HepG2 (cell line): ENCODE data around the gene FBF1. TPM values are rescaled to one million over a fixed set of nuclear protein-coding genes. Genes with fewer than 3 reads are reported as not detected.

Experiments
- FOXA1 ChIP-seq, 2 experiments: fragments of 450-650 bp in 1 of 2; sonication (generic) in 1 of 2; formaldehyde crosslinking in 1 of 2; IDR thresholded peaks; 2 replicates each; pipeline versions ENCODE4 v1.4.0 to v1.6.1; 2016 to 2020; ENCODE audit warnings: missing genetic modification reagents in 1 of 2
- MAFK ChIP-seq, 2 experiments: IDR thresholded peaks in 1 of 2; conservative IDR thresholded peaks in 1 of 2; 2 replicates each; pipeline ENCODE4 v1.6.1; 2011; ENCODE audit warnings: improper control_type of control experiment in 2 of 2, low read length in 2 of 2
- SP5 ChIP-seq: IDR thresholded peaks from 2 replicates; pipeline ENCODE4 v1.6.1; 2016; ENCODE audit warnings: low read depth, borderline replicate concordance
- TCF7L2 ChIP-seq: IDR thresholded peaks from 2 replicates; pipeline ENCODE4 v1.6.1; 2011; ENCODE audit warnings: mild to moderate bottlenecking, low read depth, low read length, moderate library complexity
- TOE1 ChIP-seq: sonication (generic); formaldehyde crosslinking; IDR thresholded peaks from 2 replicates; pipeline ENCODE4 v1.4.0; 2020; ENCODE audit warnings: mild to moderate bottlenecking, missing genetic modification reagents
- YY1 ChIP-seq: IDR thresholded peaks from 2 replicates; pipeline ENCODE4 v1.6.1; 2011; ENCODE audit warnings: low read length, low read depth, moderate library complexity, mild to moderate bottlenecking; ENCODE audit not compliant: insufficient read depth, insufficient replicate concordance
- ZMYM3 ChIP-seq: sonication (generic); formaldehyde crosslinking; IDR thresholded peaks from 2 replicates; pipeline ENCODE4 v1.5.1; 2020; ENCODE audit warnings: mild to moderate bottlenecking, missing genetic modification reagents
- ZNF746 ChIP-seq: sonication (generic); formaldehyde crosslinking; IDR thresholded peaks from 2 replicates; pipeline ENCODE4 v1.8.0; 2022; ENCODE audit warnings: mild to moderate bottlenecking, missing genetic modification reagents
- ZNF766 ChIP-seq: sonication (generic); formaldehyde crosslinking; IDR thresholded peaks from 2 replicates; pipeline ENCODE4 v1.5.0; 2020; ENCODE audit warnings: missing genetic modification reagents, borderline replicate concordance
- polyA plus RNA-seq, 8 experiments: library from polyadenylated mRNA; depleted of rRNA in 3 of 8; stranded (reverse) in 7 of 8; unstranded in 1 of 8; fragments of >200 nt; fragmentation: Illumina TruSeq in 4 of 8; extraction: Trizol in 4 of 8; gene quantifications; 2 replicates each; pipeline versions ENCODE4 v1.2.1 to v1.2.3, GENCODE V29; 2011 to 2016; ENCODE audit warnings: low read depth in 4 of 8, missing spikeins in 1 of 8, mixed read lengths in 1 of 8; ENCODE audit not compliant: insufficient read depth in 1 of 8
- total RNA-seq, 5 experiments: library from RNA; depleted of rRNA; stranded (reverse); fragments of >200 nt; fragmentation: Illumina TruSeq; extraction: Trizol; gene quantifications; 2 replicates each; pipeline ENCODE4 v1.2.3, GENCODE V29; 2016; ENCODE audit warnings: low read depth in 1 of 5
- TF ChIP-seq, protein P1 (sequence below): sonication (generic); formaldehyde crosslinking; conservative IDR thresholded peaks from 2 replicates; pipeline ENCODE4 v1.8.0; 2022; ENCODE audit warnings: mild to moderate bottlenecking, moderate library complexity, missing genetic modification reagents
- TF ChIP-seq, protein P2 (sequence below): sonication (generic); formaldehyde crosslinking; IDR thresholded peaks from 2 replicates; pipeline ENCODE4 v1.8.1; 2023; ENCODE audit warnings: missing genetic modification reagents, inconsistent platforms, borderline replicate concordance
- TF ChIP-seq, protein P3 (sequence below): sonication (generic); formaldehyde crosslinking; IDR thresholded peaks from 2 replicates; pipeline ENCODE4 v1.4.0; 2020; ENCODE audit warnings: missing genetic modification reagents
- TF ChIP-seq, protein P4 (sequence below): sonication (generic); formaldehyde crosslinking; IDR thresholded peaks from 2 replicates; pipeline ENCODE4 v1.4.0; 2020; ENCODE audit warnings: missing genetic modification reagents, borderline replicate concordance
- TF ChIP-seq, protein P5 (sequence below): sonication (generic); formaldehyde crosslinking; IDR thresholded peaks from 2 replicates; pipeline ENCODE4 v1.5.0; 2020; ENCODE audit warnings: missing genetic modification reagents
- TF ChIP-seq, protein P6 (sequence below): IDR thresholded peaks from 2 replicates; pipeline ENCODE4 v1.6.1; 2012; ENCODE audit warnings: inconsistent platforms

FBF1 gene
- total and polyA plus RNA-seq, 2 of the 13 experiments (the other 11 are each of a cell fraction or from before 2014, with no cell fraction given) = 2.4 to 8.1 TPM

DNA sequence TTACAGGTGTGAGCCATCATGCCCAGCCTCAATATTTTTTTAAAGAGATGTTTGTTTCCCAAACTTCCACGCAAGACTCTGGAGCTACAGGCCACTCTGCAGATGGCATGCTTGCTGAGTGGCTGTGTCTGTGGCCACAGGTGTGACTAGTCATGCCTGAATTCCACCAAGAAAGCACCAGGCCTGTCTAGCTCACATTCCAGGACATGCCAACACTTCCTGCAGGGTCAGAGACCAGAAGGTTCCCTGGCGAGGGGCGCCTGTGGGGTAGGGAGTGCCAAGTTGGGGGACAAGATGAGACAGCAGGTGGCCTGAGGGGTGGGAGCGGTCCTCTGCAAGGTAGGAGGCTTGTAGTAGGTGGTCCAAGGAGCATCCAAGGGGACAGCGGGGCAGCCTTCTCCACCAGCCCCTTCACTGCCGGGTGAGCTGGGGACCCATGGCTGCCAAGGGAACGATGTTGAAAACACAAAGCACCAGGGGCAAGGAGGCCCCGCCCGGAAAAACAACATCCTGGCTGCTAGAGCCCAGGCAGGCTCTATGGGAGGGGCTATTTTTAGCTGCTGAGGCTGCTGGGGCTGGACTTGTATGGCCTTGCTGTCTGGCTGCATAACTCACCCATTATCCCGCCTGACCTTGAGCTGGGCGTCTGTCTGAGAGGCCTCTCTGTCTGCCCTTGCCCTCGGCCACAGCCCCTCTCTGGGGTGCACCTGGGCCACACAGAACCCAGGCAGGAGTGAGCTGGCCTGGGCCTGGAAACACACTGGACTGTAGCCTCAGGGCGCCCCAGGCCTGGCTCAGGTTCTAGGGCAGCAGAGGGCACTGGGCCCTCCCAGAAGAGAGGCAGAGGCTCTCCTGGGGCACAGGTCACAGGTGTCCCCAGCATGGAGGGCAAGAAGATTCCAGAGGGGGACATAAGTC lies 68.1 kb downstream of the FBF1 start (continued):
- TF ChIP-seq, protein P1, sequence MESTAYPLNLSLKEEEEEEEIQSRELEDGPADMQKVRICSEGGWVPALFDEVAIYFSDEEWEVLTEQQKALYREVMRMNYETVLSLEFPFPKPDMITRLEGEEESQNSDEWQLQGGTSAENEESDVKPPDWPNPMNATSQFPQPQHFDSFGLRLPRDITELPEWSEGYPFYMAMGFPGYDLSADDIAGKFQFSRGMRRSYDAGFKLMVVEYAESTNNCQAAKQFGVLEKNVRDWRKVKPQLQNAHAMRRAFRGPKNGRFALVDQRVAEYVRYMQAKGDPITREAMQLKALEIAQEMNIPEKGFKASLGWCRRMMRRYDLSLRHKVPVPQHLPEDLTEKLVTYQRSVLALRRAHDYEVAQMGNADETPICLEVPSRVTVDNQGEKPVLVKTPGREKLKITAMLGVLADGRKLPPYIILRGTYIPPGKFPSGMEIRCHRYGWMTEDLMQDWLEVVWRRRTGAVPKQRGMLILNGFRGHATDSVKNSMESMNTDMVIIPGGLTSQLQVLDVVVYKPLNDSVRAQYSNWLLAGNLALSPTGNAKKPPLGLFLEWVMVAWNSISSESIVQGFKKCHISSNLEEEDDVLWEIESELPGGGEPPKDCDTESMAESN = peak; percentile 79; the same call in 1 of the 2 replicates
- TF ChIP-seq YY1 = peak; percentile 68
- peak; percentile 82; the same call in 1 of the 2 replicates for TF ChIP-seq ZMYM3 (CRISPR knock-in tag)
- TF ChIP-seq, protein P2, sequence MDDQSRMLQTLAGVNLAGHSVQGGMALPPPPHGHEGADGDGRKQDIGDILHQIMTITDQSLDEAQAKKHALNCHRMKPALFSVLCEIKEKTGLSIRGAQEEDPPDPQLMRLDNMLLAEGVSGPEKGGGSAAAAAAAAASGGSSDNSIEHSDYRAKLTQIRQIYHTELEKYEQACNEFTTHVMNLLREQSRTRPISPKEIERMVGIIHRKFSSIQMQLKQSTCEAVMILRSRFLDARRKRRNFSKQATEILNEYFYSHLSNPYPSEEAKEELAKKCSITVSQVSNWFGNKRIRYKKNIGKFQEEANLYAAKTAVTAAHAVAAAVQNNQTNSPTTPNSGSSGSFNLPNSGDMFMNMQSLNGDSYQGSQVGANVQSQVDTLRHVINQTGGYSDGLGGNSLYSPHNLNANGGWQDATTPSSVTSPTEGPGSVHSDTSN = no peak; the same call in 1 of the 2 replicates
- peak; percentile 96 for TF ChIP-seq SP5 (CRISPR knock-in tag)
- TF ChIP-seq, protein P3, sequence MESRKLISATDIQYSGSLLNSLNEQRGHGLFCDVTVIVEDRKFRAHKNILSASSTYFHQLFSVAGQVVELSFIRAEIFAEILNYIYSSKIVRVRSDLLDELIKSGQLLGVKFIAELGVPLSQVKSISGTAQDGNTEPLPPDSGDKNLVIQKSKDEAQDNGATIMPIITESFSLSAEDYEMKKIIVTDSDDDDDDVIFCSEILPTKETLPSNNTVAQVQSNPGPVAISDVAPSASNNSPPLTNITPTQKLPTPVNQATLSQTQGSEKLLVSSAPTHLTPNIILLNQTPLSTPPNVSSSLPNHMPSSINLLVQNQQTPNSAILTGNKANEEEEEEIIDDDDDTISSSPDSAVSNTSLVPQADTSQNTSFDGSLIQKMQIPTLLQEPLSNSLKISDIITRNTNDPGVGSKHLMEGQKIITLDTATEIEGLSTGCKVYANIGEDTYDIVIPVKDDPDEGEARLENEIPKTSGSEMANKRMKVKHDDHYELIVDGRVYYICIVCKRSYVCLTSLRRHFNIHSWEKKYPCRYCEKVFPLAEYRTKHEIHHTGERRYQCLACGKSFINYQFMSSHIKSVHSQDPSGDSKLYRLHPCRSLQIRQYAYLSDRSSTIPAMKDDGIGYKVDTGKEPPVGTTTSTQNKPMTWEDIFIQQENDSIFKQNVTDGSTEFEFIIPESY (CRISPR knock-in tag) = peak; percentile 66; the same call in 1 of the 2 replicates
- TF ChIP-seq TCF7L2 = no peak
- TF ChIP-seq, protein P4, sequence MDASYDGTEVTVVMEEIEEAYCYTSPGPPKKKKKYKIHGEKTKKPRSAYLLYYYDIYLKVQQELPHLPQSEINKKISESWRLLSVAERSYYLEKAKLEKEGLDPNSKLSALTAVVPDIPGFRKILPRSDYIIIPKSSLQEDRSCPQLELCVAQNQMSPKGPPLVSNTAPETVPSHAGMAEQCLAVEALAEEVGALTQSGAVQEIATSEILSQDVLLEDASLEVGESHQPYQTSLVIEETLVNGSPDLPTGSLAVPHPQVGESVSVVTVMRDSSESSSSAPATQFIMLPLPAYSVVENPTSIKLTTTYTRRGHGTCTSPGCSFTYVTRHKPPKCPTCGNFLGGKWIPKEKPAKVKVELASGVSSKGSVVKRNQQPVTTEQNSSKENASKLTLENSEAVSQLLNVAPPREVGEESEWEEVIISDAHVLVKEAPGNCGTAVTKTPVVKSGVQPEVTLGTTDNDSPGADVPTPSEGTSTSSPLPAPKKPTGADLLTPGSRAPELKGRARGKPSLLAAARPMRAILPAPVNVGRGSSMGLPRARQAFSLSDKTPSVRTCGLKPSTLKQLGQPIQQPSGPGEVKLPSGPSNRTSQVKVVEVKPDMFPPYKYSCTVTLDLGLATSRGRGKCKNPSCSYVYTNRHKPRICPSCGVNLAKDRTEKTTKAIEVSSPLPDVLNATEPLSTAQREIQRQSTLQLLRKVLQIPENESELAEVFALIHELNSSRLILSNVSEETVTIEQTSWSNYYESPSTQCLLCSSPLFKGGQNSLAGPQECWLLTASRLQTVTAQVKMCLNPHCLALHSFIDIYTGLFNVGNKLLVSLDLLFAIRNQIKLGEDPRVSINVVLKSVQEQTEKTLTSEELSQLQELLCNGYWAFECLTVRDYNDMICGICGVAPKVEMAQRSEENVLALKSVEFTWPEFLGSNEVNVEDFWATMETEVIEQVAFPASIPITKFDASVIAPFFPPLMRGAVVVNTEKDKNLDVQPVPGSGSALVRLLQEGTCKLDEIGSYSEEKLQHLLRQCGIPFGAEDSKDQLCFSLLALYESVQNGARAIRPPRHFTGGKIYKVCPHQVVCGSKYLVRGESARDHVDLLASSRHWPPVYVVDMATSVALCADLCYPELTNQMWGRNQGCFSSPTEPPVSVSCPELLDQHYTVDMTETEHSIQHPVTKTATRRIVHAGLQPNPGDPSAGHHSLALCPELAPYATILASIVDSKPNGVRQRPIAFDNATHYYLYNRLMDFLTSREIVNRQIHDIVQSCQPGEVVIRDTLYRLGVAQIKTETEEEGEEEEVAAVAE (CRISPR knock-in tag) = peak; percentile 65
- TF ChIP-seq MAFK (conservative IDR thresholded peaks at IDR 0.05 in 1 of 2, IDR thresholded peaks at IDR 0.05 in 1 of 2; ENCODE audit: low read length in 2 of 2) = no peak
- TF ChIP-seq, protein P5, sequence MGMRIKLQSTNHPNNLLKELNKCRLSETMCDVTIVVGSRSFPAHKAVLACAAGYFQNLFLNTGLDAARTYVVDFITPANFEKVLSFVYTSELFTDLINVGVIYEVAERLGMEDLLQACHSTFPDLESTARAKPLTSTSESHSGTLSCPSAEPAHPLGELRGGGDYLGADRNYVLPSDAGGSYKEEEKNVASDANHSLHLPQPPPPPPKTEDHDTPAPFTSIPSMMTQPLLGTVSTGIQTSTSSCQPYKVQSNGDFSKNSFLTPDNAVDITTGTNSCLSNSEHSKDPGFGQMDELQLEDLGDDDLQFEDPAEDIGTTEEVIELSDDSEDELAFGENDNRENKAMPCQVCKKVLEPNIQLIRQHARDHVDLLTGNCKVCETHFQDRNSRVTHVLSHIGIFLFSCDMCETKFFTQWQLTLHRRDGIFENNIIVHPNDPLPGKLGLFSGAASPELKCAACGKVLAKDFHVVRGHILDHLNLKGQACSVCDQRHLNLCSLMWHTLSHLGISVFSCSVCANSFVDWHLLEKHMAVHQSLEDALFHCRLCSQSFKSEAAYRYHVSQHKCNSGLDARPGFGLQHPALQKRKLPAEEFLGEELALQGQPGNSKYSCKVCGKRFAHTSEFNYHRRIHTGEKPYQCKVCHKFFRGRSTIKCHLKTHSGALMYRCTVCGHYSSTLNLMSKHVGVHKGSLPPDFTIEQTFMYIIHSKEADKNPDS (CRISPR knock-in tag) = 0 out of 2 replicates have a peak, but pooled peaks have one; percentile 74
- TF ChIP-seq TOE1 (CRISPR knock-in tag) = no peak
- TF ChIP-seq ZNF746 (CRISPR knock-in tag) = peak; percentile 88; the same call in 1 of the 2 replicates
- TF ChIP-seq, protein P6, sequence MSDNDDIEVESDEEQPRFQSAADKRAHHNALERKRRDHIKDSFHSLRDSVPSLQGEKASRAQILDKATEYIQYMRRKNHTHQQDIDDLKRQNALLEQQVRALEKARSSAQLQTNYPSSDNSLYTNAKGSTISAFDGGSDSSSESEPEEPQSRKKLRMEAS = peak; percentile 75
- no peak for TF ChIP-seq FOXA1 (IDR thresholded peaks at IDR 0.05)
- peak; percentile 72 for TF ChIP-seq FOXA1 (CRISPR knock-in tag; IDR thresholded peaks at IDR 0.05)
- peak; percentile 81 for TF ChIP-seq ZNF766
